Cardiac fibroblast (primary cell): ENCODE results near the gene HIVEP1.

ENCODE experiments used
- DNase-seq, 2 donors: peaks; one replicate each; pipeline versions ENCODE4 v3.0.0 to v3.0.0-alpha.2; 2010; ENCODE audit warnings: low read depth in 2 of 2
- H3K4me3 ChIP-seq, 2 donors: replicated peaks in 1 of 2; 1 replicate in 1 of 2; 2 replicates in 1 of 2; pipeline ENCODE4 v1.5.1; 2011; ENCODE audit warnings: low read depth in 2 of 2, low read length in 2 of 2, mild to moderate bottlenecking in 2 of 2, moderate library complexity in 1 of 2
- TF ChIP-seq, protein P1 (sequence below): IDR thresholded peaks from one replicate; pipeline ENCODE4 v1.5.1; 2011; ENCODE audit warnings: low read depth, mild to moderate bottlenecking, low read length, inconsistent platforms

Gene HIVEP1

DNA sequence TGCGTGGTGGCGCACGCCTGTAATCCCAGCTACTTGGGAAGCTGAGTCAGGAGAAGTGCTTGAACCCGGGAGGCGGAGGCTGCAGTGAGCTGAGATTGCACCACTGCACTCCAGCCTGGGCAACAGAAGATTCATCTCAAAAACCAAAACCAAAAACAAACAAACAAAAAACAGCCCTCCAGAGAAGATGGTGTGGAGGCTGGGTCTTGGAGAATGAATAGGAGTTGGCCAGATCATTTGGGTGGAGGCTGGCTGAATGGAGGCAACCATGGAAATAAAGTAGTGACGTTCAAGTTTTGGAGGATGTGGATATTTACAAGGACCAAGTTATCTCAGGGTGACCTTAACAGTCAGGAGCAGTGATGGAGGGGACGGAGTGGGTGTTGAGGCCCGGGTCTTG is 24.7 kb downstream of the HIVEP1 start:
- TF ChIP-seq, protein P1, sequence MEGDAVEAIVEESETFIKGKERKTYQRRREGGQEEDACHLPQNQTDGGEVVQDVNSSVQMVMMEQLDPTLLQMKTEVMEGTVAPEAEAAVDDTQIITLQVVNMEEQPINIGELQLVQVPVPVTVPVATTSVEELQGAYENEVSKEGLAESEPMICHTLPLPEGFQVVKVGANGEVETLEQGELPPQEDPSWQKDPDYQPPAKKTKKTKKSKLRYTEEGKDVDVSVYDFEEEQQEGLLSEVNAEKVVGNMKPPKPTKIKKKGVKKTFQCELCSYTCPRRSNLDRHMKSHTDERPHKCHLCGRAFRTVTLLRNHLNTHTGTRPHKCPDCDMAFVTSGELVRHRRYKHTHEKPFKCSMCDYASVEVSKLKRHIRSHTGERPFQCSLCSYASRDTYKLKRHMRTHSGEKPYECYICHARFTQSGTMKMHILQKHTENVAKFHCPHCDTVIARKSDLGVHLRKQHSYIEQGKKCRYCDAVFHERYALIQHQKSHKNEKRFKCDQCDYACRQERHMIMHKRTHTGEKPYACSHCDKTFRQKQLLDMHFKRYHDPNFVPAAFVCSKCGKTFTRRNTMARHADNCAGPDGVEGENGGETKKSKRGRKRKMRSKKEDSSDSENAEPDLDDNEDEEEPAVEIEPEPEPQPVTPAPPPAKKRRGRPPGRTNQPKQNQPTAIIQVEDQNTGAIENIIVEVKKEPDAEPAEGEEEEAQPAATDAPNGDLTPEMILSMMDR: no peak
- H3K4me3 ChIP-seq: no peak overlapping the region
- DNase-seq: no peak

DNA sequence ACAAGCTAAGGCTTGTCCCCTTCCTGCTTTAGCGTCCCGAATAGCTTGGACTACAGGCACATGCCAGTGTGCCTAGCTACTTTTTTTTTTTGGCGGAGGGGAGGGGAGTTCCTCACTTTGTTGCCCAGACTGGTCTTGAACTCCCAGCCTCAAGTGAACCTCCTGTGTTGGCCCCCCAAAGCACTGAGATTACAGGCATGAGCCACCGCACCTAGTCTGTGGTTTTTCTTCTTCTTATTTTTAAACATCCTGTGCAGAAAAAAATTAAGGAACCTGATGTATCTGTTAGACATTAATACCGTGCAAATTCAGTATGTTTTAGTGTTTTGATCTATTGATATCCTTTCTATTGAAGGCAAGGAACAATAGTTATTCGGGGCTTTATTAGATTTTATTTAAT is 25.7 kb downstream of the HIVEP1 start:
- TF ChIP-seq, protein P1: no peak
- no peak overlapping the region for H3K4me3 ChIP-seq
- DNase-seq: no peak

DNA sequence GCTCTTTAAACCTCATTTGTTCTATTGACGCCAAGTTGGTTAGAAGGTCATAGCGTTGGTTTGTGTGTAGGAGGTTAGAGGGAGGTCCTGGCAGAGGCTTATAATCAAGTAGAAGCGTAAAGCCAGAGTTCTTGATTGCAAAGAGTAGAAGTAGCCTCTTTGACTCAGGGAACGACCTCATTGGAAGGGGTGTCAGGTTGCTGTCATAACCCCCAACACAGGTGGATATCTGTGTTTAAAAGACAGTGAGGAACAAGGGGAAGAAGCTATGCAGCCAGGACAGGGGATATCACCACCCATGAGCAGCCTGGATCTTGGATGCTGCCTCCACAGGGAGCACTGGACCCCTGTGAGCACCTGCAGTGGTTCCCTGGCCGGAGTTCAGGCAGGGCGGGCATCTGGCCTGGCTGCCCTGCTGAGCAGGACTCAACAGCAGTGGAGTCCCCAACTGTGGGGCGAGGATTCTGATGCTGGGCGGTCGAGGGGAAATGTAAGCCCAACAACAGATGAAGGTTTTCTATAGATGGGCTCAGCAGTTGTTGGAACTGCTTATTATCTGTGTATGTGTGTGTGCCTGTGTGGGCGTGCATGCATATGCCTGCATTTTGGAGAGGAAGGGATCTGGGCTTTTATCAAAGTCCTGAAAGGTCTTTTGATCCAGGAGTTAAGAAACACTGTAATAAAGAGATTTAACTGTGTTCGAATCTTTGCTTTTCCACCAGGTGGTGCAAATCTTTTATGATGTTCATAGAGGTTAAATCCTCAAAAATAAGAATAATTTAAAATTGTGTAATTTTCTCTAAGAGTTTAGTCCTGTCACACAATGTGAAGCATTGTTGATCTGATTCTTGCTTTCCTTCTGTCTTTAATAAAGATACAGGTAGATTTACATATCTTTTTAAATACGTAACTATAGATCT is 27.7 kb downstream of the HIVEP1 start:
- TF ChIP-seq, protein P1: no peak
- no peak overlapping the region for H3K4me3 ChIP-seq
- no peak for DNase-seq

GRCh38 chr6:12047304-12047703 is 35.2 kb downstream of the HIVEP1 start:
- TF ChIP-seq, protein P1: no peak
- H3K4me3 ChIP-seq: no peak overlapping the region
- no peak for DNase-seq

GRCh38 chr6:12047792-12048432 is 35.8 kb downstream of the HIVEP1 start:
- TF ChIP-seq, protein P1: no peak

DNA sequence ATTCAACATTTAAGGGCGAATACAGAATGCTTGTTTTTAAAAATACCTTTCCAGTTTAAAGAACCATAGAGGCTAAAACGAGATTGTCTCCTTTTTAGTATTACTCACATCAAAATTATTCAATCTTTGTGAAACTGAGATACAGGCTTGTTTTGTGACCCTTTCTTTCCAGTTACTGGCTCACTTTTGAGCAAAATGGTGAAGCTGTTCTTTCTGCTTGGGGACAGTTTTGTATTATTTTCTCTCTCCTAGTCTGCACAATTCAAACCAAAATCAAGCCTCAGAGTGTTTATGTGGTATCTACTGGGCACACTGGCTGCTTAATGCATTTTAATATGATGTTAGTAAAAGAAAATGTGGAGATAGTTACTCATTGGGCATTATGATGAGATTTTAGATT is 36.5 kb downstream of the HIVEP1 start:
- TF ChIP-seq, protein P1: no peak
- H3K4me3 ChIP-seq: no peak overlapping the region
- DNase-seq: no peak

More at GRCh38 chr6:12047792-12048432, 35.8 kb downstream of the HIVEP1 start:
- no peak overlapping the region for H3K4me3 ChIP-seq
- no peak for DNase-seq
